Measurements from ENCODE around the gene WDR70.

DNA sequence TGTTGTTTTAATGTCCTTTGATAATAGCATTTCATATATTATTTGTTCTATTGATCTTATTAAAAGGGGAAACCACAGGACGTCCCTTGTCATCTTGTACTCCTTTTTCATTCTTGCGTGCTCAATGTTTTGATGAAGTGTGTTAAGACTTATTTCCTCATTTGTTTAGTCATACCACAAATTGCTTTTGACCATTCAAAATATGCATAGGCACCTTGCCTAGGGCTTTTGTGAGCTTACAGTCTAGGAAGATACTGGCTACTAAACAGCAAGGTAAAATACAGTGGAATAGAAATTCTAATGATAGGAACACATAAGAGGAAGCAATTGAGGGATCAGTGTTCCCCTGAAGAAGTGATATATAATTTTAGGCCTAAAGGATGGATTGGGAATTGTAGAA is 190.3 kb downstream of the WDR70 start:
- TF ChIP-seq, protein P1, sequence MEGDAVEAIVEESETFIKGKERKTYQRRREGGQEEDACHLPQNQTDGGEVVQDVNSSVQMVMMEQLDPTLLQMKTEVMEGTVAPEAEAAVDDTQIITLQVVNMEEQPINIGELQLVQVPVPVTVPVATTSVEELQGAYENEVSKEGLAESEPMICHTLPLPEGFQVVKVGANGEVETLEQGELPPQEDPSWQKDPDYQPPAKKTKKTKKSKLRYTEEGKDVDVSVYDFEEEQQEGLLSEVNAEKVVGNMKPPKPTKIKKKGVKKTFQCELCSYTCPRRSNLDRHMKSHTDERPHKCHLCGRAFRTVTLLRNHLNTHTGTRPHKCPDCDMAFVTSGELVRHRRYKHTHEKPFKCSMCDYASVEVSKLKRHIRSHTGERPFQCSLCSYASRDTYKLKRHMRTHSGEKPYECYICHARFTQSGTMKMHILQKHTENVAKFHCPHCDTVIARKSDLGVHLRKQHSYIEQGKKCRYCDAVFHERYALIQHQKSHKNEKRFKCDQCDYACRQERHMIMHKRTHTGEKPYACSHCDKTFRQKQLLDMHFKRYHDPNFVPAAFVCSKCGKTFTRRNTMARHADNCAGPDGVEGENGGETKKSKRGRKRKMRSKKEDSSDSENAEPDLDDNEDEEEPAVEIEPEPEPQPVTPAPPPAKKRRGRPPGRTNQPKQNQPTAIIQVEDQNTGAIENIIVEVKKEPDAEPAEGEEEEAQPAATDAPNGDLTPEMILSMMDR (IDR thresholded peaks at IDR 0.05; ENCODE audit: insufficient read depth, low read depth, low read length) = no peak
- no peak for TF ChIP-seq EZH2 (IDR thresholded peaks at IDR 0.05; ENCODE audit: insufficient read depth, low read length)

Data from astrocyte (in vitro differentiated cells and primary cell).